Activated CD4-positive, CD25-positive, alpha-beta regulatory T cell (primary cell): ENCODE data around the gene FAM50A.
"Not testable (repeated sequence)": the region's sequence is repeated elsewhere in the genome, so short reads cannot be mapped to it uniquely, and the experiment has no call there.

Experiments used
- DNase-seq, 4 experiments: peaks; one replicate each; lab custom pipeline; 2025; lab: John Stamatoyannopoulos, UW

The FAM50A gene

GRCh38 chrX:154443992-154444754, at the start of gene FAM50A:
TSS of gene FAM50A (plus strand) at chrX:154444141. CDS start at chrX:154444236, 95 bp downstream.
- peak; percentile 24 to 48 (median 43) for DNase-seq

GRCh38 chrX:154396363-154396762, 47.6 kb upstream of the FAM50A start:
- DNase-seq = not testable (repeated sequence)

- DNase-seq = peak in 3 of 4 experiments; percentile 19 to 50 (median 45)
Measured at GRCh38 chrX:154396973-154397887, 46.7 kb upstream of the FAM50A start.

- peak; percentile 66 to 80 (median 74) for DNase-seq
Measured at GRCh38 chrX:154397888-154398667, 45.9 kb upstream of the FAM50A start, which contains the start of gene RPL10. TSS of gene RPL10 (plus strand) at chrX:154398377. CDS start at chrX:154398520, 143 bp downstream.

GRCh38 chrX:154398668-154399526, 45.0 kb upstream of the FAM50A start:
- peak; percentile 68 to 69 (median 69) for DNase-seq

GRCh38 chrX:154399527-154400368, 44.2 kb upstream of the FAM50A start:
- DNase-seq = peak in 1 of 4 experiments; percentile 15

GRCh38 chrX:154400369-154400817, 43.5 kb upstream of the FAM50A start:
- DNase-seq = not testable (repeated sequence)

- DNase-seq = no peak
Measured at GRCh38 chrX:154401045-154401799, 42.7 kb upstream of the FAM50A start.

- no peak for DNase-seq
Measured at GRCh38 chrX:154401918-154402621, 41.9 kb upstream of the FAM50A start.

- DNase-seq = no peak
Measured at GRCh38 chrX:154402622-154403127, 41.3 kb upstream of the FAM50A start.

GRCh38 chrX:154403192-154403591, 40.7 kb upstream of the FAM50A start:
- DNase-seq = no peak

- no peak for DNase-seq
Measured at GRCh38 chrX:154403858-154404257, 40.1 kb upstream of the FAM50A start.

GRCh38 chrX:154404625-154405192, 39.2 kb upstream of the FAM50A start:
- DNase-seq = no peak

GRCh38 chrX:154408659-154409221, 35.2 kb upstream of the FAM50A start:
- DNase-seq = no peak

GRCh38 chrX:154409222-154409871, 34.6 kb upstream of the FAM50A start, which contains the start of gene DNASE1L1:
TSS of gene DNASE1L1 (minus strand) at chrX:154409254. CDS start at chrX:154405568, 3,686 bp downstream.
- no peak for DNase-seq

GRCh38 chrX:154411981-154412340, 32.0 kb upstream of the FAM50A start:
- DNase-seq = peak in 1 of 4 experiments; percentile 30

GRCh38 chrX:154412468-154412867, 31.5 kb upstream of the FAM50A start:
- DNase-seq = peak in 1 of 4 experiments; percentile 14
